GM18873 (cell line): ENCODE data around the gene BCO2.
"Not testable (repeated sequence)": the region's sequence is repeated elsewhere in the genome, so short reads cannot be mapped to it uniquely, and the experiment has no call there.

Source experiments
- ATAC-seq: cut with Tn5 transposase; IDR thresholded peaks from one replicate; pipeline ENCODE4 v1.9.1; 2021; ENCODE audit warnings: mild to moderate bottlenecking, moderate library complexity, moderate number of reproducible peaks; ENCODE audit not compliant: unreplicated experiment, low FRiP score

BCO2 gene, protein sequence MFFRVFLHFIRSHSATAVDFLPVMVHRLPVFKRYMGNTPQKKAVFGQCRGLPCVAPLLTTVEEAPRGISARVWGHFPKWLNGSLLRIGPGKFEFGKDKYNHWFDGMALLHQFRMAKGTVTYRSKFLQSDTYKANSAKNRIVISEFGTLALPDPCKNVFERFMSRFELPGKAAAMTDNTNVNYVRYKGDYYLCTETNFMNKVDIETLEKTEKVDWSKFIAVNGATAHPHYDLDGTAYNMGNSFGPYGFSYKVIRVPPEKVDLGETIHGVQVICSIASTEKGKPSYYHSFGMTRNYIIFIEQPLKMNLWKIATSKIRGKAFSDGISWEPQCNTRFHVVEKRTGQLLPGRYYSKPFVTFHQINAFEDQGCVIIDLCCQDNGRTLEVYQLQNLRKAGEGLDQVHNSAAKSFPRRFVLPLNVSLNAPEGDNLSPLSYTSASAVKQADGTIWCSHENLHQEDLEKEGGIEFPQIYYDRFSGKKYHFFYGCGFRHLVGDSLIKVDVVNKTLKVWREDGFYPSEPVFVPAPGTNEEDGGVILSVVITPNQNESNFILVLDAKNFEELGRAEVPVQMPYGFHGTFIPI

DNA sequence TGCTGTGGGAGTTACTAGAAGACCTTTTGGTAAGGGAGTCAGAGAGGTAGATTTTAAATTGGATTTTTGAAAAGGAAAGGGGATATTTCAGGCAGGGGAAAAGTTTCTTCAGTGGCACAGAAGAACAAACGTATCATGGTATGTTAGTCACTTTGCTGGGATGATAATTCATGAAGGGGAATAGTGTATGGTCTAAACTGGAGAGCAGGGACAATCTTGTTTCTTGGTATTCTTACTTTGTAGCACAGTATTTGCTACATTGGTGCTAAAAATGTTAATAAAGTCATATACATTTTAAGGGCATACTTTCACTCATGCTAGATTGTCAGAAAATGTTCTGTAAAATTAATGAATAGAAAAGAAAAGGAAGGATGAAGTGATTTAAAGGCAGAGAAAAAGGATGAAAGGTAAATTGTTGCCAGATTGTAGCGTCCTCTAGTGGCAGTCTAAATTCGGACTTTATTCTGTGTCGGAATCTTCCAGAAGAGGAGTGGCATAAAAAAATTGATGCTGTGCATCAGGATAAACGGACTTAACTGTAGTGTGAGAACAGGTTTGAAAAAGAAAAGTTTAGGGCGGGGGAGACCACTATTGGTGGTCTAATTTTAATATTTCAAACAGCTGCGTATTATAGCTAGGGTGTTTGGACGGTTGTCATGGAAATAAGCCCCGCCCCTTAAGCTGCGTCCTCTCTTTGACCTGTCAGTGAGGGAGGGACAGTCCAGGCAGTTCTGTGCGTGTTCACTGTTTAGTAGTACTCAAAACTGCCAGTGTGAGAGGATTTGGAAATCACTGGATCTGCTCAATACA is at the start of gene BCO2:
Gene BCO2, plus strand, starts transcription at position 724 of the 810 bp plus-strand sequence. CDS start 90 bp downstream, outside the sequence.
- ATAC-seq, result no peak

DNA sequence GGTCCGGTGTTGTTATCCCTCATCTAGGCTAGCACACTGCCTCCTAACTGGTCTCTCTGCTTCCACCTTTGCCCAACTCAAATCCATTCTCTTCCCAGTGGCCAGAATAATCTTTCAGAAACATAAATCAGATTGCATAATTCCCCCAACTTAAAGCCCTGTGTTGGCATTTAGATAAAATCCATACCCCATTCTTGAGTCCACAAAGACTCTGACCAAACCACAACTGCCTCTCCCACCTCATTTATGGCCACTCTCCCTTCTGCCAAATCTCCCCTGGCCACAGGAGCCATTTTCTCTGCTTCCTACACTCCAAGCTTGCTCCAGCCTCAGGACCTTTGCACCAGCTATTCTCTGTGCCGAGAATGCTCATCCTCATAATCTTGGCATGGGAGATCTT is 48.3 kb upstream of the BCO2 start:
- no peak for ATAC-seq

DNA sequence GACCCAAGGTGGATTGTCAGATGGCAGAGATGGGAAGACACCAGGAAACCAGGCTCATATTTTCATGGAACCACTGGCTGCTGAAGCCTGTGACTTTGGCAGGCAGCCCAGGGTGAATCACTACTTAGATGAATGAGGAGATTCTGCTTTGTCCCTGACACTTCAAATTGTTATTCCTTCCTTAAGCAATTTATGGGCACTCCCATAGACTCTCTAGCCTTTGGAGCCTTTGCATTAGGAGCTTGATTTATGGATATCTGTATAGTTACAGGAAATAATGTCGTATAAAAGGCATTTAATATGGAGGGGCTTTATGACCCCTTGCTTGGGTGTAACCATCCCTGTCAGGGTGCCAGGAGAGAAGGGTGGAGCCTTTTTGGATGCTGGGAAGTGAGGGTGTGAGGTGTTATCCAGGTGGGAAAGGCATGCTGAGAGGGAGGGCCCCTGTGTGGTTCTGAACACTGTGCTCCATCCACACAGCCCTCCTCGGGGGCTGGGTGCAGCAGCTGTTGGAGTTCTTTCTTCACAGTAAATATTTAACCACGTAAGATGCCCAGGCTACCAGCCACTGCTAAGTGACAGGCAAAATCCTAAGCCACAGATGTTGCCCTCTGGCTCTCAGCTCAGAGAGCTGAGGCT is 46.7 kb upstream of the BCO2 start:
- ATAC-seq, result no peak

DNA sequence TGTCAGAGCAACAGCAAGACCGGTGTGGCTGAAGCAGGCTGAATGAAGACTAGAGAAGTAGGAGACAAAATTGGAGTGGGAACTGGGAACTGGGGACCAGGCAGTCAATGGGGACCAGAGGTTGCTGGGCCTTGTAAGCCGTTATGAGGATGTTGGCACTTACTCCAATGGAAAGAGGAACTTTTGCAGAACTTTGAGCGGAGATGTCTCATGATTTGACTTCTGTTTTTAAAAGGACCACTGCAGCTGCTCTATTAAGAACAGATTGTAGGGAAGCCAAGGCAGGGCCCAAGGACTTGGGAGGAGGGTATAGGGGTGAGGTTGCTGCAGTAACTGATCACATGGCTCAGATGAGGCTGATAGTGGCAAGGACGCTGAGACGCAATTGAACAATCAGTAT is 45.7 kb upstream of the BCO2 start:
- no peak for ATAC-seq

DNA sequence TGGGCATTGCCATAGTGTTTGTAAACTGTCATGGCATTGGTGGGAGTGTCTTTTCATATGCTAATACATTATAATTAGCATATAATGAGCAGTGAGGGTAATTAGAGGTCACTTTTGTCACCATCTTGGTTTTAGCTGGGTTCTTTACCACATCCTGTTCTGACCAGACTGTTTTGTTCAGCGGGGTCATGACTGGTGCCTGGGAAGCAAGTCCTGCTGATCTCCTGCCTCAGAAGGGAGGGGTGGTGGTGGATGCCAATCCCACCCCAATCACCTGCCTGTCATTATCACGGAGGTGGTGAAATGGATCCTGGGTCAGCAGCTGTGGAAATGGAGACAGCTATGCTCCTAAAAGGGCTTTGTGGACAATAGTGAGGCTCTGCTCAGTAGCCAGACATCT is 42.6 kb upstream of the BCO2 start:
- no peak for ATAC-seq

DNA sequence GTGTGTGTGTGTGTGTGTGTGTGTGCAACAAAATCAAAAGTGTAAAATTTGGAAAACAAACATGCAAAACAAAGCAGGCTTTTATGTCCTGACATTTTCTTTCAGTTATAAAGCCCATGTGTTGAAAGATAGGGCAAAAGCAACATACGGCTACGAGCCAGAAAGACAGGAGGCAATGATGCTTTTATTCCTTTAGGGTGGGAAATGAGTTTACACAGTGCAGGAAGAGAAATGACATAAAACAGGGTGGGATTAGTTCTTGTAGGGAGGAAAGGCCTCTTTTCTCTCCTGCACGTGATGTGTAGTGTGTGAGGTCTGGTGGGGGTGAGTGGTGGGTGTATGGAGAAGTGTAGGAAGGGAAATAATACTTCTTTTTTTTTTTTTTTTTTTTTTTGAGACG is 40.8 kb upstream of the BCO2 start:
- ATAC-seq, result no peak

DNA sequence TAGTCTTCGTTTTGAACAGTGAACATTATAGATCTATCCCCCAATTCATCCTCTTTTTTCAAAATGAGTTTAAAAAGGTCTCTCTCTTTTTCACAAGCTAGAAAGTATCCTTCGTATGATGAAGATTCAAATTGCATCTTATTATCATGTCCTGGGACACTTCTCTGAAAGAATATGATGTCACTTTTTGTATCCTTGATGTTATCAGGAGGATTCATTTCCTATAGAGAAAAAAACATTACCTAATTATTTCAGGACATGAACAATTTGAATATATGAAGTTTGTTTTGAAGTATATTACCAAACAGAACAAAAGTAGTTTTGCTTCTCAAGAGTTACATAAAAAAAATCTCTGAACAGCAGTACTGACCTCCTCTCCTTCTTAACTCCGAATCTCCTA is 31.7 kb upstream of the BCO2 start:
- no peak for ATAC-seq

DNA sequence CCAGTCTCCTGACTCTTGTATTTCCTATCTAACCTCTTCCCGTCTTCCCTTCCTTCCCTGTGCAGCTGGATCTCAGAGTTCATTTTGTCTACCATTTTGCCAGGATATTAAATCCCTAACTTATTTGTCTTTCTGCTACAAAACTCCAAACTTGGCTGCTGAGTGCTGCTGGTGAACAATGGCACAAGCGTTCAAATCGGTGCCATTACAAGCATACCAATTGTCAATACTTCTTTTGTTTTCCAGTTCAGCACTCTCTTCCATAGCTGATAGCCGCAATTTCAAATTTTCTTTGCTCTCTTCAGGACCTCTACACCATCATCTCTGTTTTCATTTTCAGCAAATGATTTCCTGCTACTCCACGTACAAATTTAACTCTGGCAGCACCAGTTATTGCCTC is 24.8 kb upstream of the BCO2 start:
- ATAC-seq, result no peak

DNA sequence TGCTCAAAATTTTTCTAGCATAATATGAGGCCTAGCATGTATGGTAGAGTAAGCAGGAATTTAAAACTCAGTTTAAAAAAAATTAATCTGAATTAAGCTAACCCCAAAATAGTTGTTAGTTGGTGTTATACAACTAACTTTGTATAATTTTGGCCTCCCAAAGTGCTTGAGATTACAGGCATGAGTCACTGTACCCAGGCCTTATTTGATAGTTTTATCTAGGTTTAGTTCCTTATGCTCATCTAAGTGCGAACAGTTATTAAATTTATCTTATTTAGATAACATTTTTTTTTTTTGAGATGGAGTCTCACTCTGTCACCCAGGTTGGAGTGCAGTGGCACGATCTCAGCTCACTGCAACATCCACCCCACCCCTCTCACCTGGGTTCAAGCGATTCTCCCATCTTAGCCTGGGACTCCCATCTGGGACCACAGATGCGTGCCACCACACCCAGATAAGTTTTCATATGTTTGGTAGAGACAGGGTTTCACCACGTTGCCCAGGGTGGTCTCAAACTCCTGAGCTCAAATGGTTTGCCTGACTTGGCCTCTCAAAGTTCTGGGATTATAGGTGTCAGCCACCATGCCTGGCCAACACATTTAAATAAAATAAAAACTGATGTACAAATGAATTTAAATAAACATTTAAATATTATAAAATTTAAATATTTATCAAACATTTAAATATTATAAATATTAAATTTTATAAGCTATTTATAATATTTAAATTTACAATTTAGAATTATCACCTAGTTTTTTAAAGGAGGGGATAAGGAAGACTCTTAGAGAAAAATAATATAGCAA is 19.0 kb upstream of the BCO2 start:
- no peak for ATAC-seq

DNA sequence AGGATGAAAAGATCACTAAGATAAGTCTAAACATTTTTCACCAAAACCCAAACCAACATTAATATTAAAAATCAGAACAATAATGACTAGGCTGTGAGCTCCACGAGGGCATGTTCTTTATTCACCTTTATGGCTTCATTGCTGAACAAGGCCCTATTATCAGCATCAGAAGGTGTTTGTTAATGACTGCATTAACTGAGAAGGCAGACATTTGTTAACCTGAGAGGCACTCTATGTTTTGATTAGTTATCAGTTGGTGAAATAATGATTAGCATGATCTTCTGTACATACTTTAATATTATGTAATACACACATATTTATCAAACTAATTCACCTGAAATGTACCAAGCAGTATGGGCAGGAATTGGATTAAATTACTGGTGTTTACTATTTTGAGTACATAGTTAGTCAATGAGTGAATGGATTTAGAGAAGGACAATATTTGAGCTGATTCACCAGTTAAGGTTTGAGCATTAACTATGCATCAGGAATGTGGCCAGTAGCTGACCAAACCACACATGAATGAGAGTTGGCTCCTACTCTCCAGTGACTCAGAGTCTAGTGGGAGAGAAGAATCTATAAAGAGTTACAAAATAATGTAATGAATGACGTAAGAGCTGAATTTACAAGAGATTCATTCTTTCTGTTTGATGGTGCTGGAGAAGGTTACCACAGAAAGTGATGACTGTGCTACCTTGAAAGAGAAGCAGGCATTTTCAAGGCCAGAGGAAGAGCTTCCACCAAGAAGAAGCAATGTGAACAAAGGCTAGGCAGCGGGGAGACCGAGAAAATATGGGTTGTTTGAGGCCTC is 18.2 kb upstream of the BCO2 start:
- ATAC-seq, result no peak

DNA sequence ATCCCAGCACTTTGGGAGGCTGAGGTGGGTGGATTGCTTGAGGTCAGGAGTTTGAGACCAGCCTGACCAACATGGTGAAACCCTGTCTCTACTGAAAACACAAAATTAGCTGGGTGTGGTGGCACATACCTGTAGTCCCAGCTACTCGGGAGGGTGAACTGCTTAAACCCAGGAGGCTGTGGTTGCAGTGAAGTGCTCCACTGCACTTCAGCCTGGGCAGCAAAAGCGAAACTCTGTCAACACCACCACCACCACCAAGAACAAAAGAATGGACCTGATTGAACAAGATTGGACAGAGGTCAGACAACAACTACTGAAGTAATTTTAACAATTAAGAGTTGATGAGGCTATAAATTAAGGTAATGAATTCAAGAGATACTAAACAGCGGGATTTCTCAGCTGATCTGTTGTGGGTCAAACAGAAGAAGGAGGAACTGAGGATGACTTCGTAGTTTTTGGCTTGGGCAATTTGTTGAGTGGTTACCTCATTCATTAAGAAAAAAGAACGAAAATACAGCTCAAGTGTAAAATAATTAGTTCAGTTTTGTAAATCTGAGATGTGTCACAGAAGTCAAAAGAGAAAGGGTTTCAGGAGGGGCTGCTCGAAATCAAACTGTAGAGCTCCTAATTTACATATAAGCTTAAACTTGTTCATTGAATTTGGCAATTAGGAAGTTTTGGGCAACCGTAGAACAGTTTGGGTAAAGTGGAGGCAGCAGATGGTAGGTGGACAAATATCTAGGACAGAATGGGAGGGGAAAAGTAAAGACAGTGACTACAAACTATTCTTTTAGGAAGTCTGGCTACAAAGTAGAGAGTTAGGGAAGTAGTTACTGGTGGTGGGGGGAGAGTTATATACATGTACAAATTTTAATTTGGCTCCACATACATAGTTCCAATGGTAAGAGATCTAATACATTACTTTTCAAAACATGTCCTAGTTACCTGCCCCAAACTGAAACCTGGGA is 15.9 kb upstream of the BCO2 start:
- ATAC-seq, result no peak

DNA sequence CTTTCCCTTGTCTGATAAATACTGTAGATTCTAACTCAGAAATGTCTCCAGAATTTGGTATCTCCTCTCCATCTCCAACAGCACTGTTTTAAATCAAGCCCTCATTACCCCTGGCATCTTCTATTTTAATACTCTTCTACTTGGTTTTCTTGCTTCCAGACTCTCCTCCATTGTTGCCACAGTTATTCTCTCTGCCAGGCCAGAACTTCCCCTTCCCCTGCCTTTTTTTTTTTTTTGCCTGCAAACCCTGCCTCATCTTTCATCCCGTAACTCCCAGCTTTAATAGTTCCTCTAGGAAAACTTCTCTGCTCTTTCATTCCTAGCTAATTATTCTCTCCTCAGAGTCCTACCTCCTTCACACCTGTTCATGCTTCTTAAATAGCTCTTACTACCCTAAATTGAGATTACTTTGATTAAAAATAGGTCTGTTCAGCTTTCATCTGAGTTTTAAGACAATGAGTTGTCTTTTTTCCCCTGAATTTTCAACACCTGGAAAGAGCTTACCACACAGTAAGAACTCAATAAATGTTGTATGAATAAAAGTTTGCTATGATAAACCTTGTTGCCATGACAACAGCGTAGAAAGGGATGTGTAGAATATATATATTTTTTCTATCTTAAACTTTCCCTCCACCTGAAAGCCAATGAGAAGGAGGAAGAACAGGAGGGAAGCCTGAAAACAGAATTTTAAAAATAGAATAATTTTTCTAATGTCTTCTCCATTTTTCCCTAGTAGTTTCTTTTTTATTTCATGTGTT is 15.0 kb upstream of the BCO2 start:
- no peak for ATAC-seq

DNA sequence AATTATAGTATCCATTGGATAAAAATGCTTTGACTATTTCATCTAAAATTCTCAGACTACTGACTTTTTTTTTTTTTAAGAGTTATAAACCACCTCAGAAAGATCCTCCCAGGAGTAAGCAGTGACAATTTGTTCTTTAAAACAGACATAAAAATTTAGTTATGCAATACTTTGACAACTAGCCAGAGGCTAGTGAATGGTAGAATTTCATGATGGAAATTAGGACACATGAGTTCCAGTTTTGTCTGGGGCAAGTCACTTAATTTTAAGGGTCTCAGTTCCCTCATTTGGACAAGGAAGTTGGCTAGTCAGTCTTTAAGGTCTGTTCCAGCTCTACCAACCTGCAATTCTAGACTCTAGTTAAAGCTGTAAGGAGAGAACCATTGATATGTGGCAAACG is 14.3 kb upstream of the BCO2 start:
- ATAC-seq, result no peak

DNA sequence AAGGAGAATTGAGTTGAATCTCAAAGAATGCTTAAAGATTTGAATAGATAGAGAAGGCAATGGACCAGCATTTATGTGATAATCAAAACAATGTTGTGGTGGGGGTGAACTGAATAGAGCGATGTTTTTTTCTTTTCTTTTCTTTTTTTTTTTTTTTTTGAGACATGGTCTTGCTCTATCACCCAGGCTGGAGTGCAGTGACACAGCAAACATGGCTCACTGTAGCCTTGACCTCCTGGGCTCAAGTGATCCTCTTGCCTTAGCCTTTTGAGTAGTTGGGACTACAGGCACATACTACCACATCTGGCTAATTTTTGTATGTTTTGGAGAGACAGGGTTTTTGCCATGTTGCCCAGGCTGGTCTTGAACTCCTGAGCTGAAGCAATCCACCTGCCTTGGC is 13.1 kb upstream of the BCO2 start:
- ATAC-seq, result not testable (repeated sequence)

DNA sequence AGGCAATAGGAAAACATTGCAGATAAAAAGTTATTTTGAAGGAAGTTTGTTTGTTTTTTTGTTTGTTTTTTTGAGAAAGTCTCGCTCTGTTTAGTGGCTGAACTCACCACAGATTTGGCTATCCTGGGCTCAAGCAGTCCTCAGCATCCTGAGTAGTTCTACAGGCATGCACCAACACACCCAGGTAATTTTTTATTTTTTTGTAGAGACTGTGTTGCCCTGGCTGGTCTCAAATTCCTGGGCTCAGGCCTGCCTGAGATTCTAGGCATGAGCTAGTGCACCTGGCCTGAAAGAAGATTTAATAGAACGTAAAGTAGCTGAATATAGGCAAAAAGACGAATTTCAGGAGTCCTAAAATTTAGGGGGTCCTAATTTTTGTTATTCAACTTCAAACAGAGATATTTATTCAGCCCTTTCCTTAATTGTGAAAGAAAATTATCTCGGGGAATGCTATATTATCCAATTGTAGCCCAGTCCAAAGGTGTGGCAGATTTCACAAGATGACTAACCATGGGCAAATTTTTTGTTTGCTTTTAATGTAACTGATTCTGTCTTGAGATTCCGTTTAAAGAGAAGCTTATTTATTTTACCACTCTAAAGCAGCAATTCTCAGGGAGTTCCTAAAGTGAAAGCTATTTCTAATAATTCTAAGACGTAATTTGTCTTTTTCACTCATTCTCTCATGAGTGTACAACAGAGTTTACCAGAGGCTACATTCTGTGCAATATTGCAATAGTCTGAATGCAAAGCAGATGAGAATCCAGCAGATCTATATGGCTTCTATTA is 12.4 kb upstream of the BCO2 start:
- no peak for ATAC-seq

DNA sequence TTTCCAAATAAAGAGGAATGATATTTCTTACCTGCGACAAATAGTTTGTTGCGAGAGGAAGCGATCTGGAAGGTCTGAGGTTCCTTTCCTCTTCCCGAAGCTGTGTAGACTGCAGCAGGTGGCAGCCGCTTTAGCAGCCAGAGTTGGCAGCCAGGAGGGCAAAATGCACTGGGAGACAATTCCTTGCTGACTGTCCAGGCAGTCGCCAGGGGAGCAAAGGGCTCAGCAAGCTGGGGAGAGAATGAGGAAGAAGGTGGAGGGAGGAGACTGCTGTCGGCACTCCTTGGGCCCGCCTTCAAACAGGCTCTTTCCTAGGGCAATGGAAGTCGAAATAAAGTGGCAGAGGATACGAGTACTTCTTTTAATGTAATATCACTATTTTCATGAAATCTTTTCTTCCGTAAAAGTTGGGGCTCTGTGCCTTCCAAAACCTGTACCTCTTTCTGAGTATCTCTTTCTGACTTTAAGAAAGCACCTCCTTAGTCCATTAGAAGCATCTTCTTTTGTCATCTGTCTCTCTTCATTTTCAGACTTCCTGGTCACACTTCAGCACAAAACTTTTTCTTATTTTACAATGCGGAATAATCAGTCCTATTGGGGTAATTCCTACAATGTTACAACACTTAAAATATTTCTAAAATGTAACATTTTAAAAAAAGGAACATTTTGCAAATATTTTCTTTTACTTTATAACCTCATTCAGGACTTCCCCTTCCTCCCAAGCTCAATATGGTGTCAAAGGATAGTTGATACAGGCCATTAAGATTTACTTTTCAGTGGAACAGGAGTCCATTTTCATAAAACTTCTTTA is 11.2 kb upstream of the BCO2 start, which contains the start of gene IL18:
Gene IL18, minus strand, starts transcription at position 220 of the 811 bp plus-strand sequence. CDS start 9,041 bp downstream, outside the sequence.
- ATAC-seq, result no peak
